Lung (tissue), 12 donors: ENCODE data around the gene NFKBIE. TPM values are rescaled to one million over a fixed set of nuclear protein-coding genes. Genes with fewer than 3 reads are reported as not detected.

Experiments used
- ATAC-seq: fragments of 200-7000 bp; cut with Tn5 transposase; one replicate; pipeline ENCODE4 v1.9.1; 2020; ENCODE audit warnings: moderate number of reproducible peaks; ENCODE audit not compliant: insufficient read depth, low FRiP score
- DNase-seq, 3 donors: peaks; one replicate each; pipeline ENCODE4 v3.0.0-alpha.2; 2013 to 2017
- H3K27ac ChIP-seq, 2 donors: one replicate each; pipeline ENCODE4 v1.5.1; 2013; ENCODE audit warnings: mild to moderate bottlenecking in 2 of 2, moderate library complexity in 2 of 2, control low read depth in 1 of 2, inconsistent platforms in 1 of 2, low read depth in 1 of 2, low read length in 1 of 2
- H3K27me3 ChIP-seq, 3 donors: one replicate each; pipeline ENCODE4 v1.5.1; 2013; ENCODE audit warnings: low read length in 2 of 3; ENCODE audit not compliant: control insufficient read depth in 3 of 3, insufficient read depth in 3 of 3
- H3K36me3 ChIP-seq, 4 donors: one replicate each; pipeline ENCODE4 v1.5.1; 2013; ENCODE audit warnings: low read length in 4 of 4, mild to moderate bottlenecking in 1 of 4, moderate library complexity in 1 of 4; ENCODE audit not compliant: control insufficient read depth in 4 of 4, insufficient read depth in 4 of 4
- H3K4me1 ChIP-seq, 5 donors: one replicate each; pipeline ENCODE4 v1.5.1; 2013; ENCODE audit warnings: low read length in 5 of 5, mild to moderate bottlenecking in 2 of 5, moderate library complexity in 1 of 5; ENCODE audit not compliant: control insufficient read depth in 5 of 5, insufficient read depth in 5 of 5
- H3K4me3 ChIP-seq: one replicate; pipeline ENCODE4 v1.5.1; 2013; ENCODE audit warnings: mild to moderate bottlenecking, control low read depth, moderate library complexity
- H3K9ac ChIP-seq, 2 donors: one replicate each; pipeline ENCODE4 v1.5.1; 2013; ENCODE audit warnings: low read length in 2 of 2, control low read depth in 1 of 2; ENCODE audit not compliant: insufficient read depth in 1 of 2
- H3K9me3 ChIP-seq, 4 donors: one replicate each; pipeline ENCODE4 v1.5.1; 2013; ENCODE audit warnings: low read length in 3 of 4, mild to moderate bottlenecking in 1 of 4, moderate library complexity in 1 of 4; ENCODE audit not compliant: control insufficient read depth in 4 of 4, insufficient read depth in 3 of 4
- WGBS, 2 donors: extraction: QIAGEN DNeasy Blood & Tissue Kit; methylation state at CpG; one replicate each; pipeline ENCODE4 v1.1.7; 2013; 5-methylcytosine and 5-hydroxymethylcytosine counted together
- polyA plus RNA-seq, 2 donors: library from polyadenylated mRNA; stranded (reverse); fragments of 200-250 nt; gene quantifications; one replicate each; pipeline ENCODE4 v1.2.1, GENCODE V29; 2013
- total RNA-seq, 2 donors: library from RNA; depleted of rRNA in 1 of 2; stranded (reverse); fragments of >200 nt in 1 of 2; gene quantifications; one replicate each; pipeline ENCODE4 v1.2.1, GENCODE V29; 2014 to 2021
- TF ChIP-seq, protein P1 (sequence below): IDR thresholded peaks from 2 replicates; pipeline ENCODE4 v1.5.1; 2012; ENCODE audit warnings: mild to moderate bottlenecking; ENCODE audit errors: control extremely low read depth, extremely low read depth
- donor health status: control.
- donor health status: control.
- donor health status: Bipolar disorder and iron deficiency.
- donor health status: healthy.
- donor health status: DM: yes; HTN: yes; CAD: no.

The NFKBIE gene
- total and polyA plus RNA-seq, 4 donors, result 13.1 to 40.6 (median 20.4) TPM

DNA sequence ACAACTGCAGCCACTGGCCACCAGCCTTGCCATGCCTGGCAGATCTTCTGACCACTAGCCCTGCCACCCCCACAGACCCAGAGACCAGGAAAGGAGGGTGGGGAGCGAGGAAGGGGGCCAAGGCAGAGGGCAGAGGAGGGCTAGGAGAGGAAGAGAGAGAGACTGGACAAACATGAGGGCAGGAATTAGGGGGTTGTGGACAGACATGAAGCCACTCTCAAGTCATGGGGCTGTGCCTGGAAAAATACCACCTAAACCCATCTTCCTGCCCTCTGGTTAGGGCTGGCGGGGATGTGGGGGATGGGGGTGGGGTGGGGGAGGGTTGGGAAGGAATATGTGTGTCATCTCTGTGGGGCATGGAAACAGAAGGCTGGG, 43.4 kb downstream of the NFKBIE start:
- no peak overlapping the region for H3K9ac ChIP-seq
- TF ChIP-seq, protein P1, sequence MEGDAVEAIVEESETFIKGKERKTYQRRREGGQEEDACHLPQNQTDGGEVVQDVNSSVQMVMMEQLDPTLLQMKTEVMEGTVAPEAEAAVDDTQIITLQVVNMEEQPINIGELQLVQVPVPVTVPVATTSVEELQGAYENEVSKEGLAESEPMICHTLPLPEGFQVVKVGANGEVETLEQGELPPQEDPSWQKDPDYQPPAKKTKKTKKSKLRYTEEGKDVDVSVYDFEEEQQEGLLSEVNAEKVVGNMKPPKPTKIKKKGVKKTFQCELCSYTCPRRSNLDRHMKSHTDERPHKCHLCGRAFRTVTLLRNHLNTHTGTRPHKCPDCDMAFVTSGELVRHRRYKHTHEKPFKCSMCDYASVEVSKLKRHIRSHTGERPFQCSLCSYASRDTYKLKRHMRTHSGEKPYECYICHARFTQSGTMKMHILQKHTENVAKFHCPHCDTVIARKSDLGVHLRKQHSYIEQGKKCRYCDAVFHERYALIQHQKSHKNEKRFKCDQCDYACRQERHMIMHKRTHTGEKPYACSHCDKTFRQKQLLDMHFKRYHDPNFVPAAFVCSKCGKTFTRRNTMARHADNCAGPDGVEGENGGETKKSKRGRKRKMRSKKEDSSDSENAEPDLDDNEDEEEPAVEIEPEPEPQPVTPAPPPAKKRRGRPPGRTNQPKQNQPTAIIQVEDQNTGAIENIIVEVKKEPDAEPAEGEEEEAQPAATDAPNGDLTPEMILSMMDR, result no peak
- 42 to 52% methylated on average over 2 of the region's 2 CpGs for WGBS, 2 donors
- H3K9me3 ChIP-seq, result no peaks in the 10 kb centered on the region
- H3K4me1 ChIP-seq, result peaks cover 18 to 58% (median 28%) of the 10 kb centered on the region in 5 donors
- H3K27ac ChIP-seq, result peak overlapping the region; percentile 68 to 87
- H3K4me3 ChIP-seq, result no peak overlapping the region
- ATAC-seq (no peak), DNase-seq (no peak)
- no peaks in the 10 kb centered on the region for H3K36me3 ChIP-seq
- no peaks in the 10 kb centered on the region for H3K27me3 ChIP-seq

DNA sequence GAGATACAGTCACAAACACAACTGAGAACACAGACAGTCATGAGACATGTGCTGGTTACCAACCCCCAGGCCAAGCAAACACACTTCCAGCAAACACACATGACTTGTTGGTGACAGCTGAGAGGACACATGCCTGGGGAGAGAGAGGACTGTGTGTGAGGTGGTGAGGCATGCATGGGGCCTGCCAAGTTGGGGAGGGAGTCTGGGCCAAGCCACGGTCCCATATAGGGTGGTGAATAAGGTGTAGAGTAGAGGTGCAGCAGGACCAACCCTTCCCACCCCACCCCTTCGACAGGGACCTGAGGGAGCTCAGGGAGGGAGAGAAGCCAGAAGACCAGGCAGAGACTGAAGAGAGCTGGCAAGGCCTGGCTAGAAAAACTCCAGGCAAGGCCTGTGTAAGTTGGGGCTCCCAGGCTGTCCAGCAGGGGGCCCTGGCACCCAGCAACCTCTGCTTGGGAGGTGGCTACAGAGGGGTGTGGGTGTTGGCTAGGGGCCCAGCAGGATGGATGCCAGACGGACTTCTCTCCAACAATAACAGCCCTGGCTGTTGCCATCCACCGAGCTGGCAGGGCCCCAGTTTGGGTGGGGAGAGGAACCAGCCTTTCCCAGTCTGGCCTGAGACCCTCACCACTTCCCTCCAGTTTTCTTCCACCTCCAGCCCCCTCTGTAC, 43.9 kb downstream of the NFKBIE start:
- no peak overlapping the region for H3K9ac ChIP-seq
- peak; percentile 28 for ATAC-seq

DNA sequence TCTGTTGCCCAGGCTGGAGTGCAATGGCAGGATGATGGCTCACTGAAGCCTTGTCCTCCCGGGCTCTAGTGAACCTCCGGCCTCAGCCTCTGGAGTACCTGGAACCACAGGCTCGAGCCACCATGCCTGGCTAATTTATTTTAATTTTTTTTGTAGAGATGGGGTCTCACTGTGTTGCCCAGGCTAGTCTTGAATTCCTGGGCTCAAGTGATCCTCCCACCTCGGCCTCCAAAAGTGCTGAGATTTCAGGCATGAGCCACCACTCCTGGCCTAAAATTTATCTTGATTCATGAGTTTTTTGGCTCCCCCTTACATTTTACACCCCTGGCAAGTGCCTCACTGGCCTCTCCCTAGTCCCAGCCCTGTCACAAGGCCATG, 44.4 kb downstream of the NFKBIE start:
- Histone ChIP-seq H3K4me1 (peaks cover 18 to 61% (median 31%) of the 10 kb centered on the region in 5 donors), H3K27ac (peak overlapping the region; percentile 68 to 77), H3K27me3 (no peaks in the 10 kb centered on the region), H3K9ac (no peak overlapping the region), H3K9me3 (no peaks in the 10 kb centered on the region), H3K4me3 (no peak overlapping the region), H3K36me3 (no peaks in the 10 kb centered on the region)
- ATAC-seq (no peak), DNase-seq (no peak)
- TF ChIP-seq, protein P1, result no peak
- 87 to 93% methylated on average over 4 of the region's 4 CpGs for WGBS, 2 donors

More for the DNA sequence above, 43.9 kb downstream of the NFKBIE start:
- H3K9me3 ChIP-seq, result no peaks in the 10 kb centered on the region
- no peak overlapping the region for H3K4me3 ChIP-seq
- H3K27ac ChIP-seq, result peak overlapping the region; percentile 68 to 87
- H3K27me3 ChIP-seq, result no peaks in the 10 kb centered on the region
- peaks cover 18 to 60% (median 27%) of the 10 kb centered on the region in 5 donors for H3K4me1 ChIP-seq
- peak; percentile 85 to 91 (median 87) for DNase-seq
- WGBS, 2 donors, result 7 to 11% methylated on average over 4 of the region's 4 CpGs
- no peaks in the 10 kb centered on the region for H3K36me3 ChIP-seq
- TF ChIP-seq, protein P1, result peak; percentile 64
